Epithelial cell of proximal tubule (primary cell): ENCODE results near the gene RBM34. TPM values are rescaled to one million over a fixed set of nuclear protein-coding genes. Genes with fewer than 3 reads are reported as not detected.

Experiments used
- DNase-seq: peaks from one replicate; pipeline ENCODE4 v3.0.0-alpha.2; 2011; ENCODE audit warnings: low read depth
- H3K4me3 ChIP-seq: 2 replicates; pipeline ENCODE4 v1.5.1; 2011; ENCODE audit warnings: low read depth, mild to moderate bottlenecking, low read length
- CTCF ChIP-seq: conservative IDR thresholded peaks from 2 replicates; pipeline ENCODE4 v1.5.1; 2012; ENCODE audit warnings: low read depth, mild to moderate bottlenecking, low read length
- total RNA-seq: library from RNA; depleted of rRNA; stranded (reverse); fragments of >200 nt; gene quantifications from 2 replicates; pipeline ENCODE4 v1.2.3, GENCODE V29; 2015

RBM34 gene
- total RNA-seq, 1 donor from 2014 or later, result 87.2 TPM

GRCh38 chr1:235190431-235190830 lies 29.4 kb upstream of the RBM34 start:
- DNase-seq, result no peak
- no peak for TF ChIP-seq CTCF
- H3K4me3 ChIP-seq, result no peak overlapping the region

- no peak for TF ChIP-seq CTCF
- DNase-seq, result no peak
- no peak overlapping the region for H3K4me3 ChIP-seq
These were observed 26.3 kb upstream of the RBM34 start for GRCh38 chr1:235187316-235187715.

- TF ChIP-seq CTCF, result no peak
These were observed 20.7 kb upstream of the RBM34 start for GRCh38 chr1:235181561-235182245.

GRCh38 chr1:235180916-235181460 lies 19.9 kb upstream of the RBM34 start:
- TF ChIP-seq CTCF, result no peak
- no peak for DNase-seq
- H3K4me3 ChIP-seq, result no peak overlapping the region

More at GRCh38 chr1:235181561-235182245, 20.7 kb upstream of the RBM34 start:
- H3K4me3 ChIP-seq, result no peak overlapping the region
- no peak for DNase-seq

GRCh38 chr1:235176486-235176885 lies 15.4 kb upstream of the RBM34 start:
- DNase-seq, result no peak
- TF ChIP-seq CTCF, result no peak

GRCh38 chr1:235169986-235170385 lies 8.9 kb upstream of the RBM34 start:
- H3K4me3 ChIP-seq, result no peak overlapping the region
- no peak for TF ChIP-seq CTCF
- no peak for DNase-seq

More at GRCh38 chr1:235176486-235176885, 15.4 kb upstream of the RBM34 start:
- H3K4me3 ChIP-seq, result no peak overlapping the region

GRCh38 chr1:235168375-235168774 lies 7.3 kb upstream of the RBM34 start:
- H3K4me3 ChIP-seq, result no peak overlapping the region
- no peak for TF ChIP-seq CTCF
- DNase-seq, result no peak
